Adrenal gland (tissue), 5 donors: Measurements from ENCODE around the gene COL12A1.

Experiments used
- CTCF ChIP-seq, 6 experiments: fragments of 450-650 bp in 4 of 6; fragments of 200-600 bp in 2 of 6; sonication (generic) in 1 of 6; IDR thresholded peaks; 1 replicate in 5 of 6; 2 replicates in 1 of 6; pipeline versions ENCODE4 v1.5.1 to v1.8.0; 2016 to 2021; ENCODE audit warnings: antibody characterized with exemption in 6 of 6, mild to moderate bottlenecking in 2 of 6, moderate library complexity in 1 of 6
- POLR2A ChIP-seq, 2 donors: fragments of 450-650 bp; IDR thresholded peaks; one replicate each; pipeline ENCODE4 v1.6.1; 2017; ENCODE audit warnings: antibody characterized with exemption in 2 of 2, mild to moderate bottlenecking in 2 of 2, moderate library complexity in 1 of 2
- donor health status: DM: no; HTN: no; CAD: no.

DNA sequence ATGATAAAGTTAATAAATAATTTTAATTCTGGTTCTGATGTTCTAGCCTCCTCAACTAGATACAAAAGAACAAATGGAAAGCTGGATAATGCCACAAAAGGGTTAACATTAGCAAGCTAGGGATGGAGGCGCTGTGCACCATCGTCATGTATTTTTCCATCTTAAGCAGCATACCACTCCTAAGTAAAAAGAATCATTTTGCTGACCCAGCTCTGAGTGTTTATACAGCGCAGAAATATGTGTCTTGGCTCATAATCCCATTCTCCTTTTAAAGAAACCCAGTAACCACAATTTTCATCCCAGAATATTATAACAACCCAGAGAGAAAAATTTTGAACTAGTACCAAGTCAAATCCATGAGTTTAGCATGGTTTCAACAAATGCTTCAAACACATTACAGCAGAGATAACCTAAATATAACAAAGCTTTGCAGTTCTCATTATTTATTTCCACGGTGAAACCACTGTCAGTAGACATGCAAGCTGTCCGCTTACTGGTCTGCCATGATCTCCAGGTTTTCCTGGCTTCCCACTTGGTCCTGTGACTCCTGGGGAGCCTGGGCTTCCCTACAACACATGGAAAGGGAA lies 111.1 kb downstream of the COL12A1 start:
- TF ChIP-seq CTCF (IDR thresholded peaks at IDR 0.05) = no peak
- no peak for TF ChIP-seq POLR2A (IDR thresholded peaks at IDR 0.05)
